Neural progenitor cell (in vitro differentiated cells): ENCODE data around the gene STX16. TPM values are rescaled to one million over a fixed set of nuclear protein-coding genes. Genes with fewer than 3 reads are reported as not detected.

Source experiments
- DNase-seq: peaks from one replicate; pipeline ENCODE4 v3.0.0-alpha.2; 2016; ENCODE audit warnings: low spot score
- H2AFZ ChIP-seq: fragments of 200-600 bp; sonication (generic); replicated peaks from 2 replicates; pipeline ENCODE4 v1.6.1; 2016; ENCODE audit warnings: antibody characterized with exemption
- H3F3A ChIP-seq: fragments of 200-600 bp; sonication (generic); 2 replicates; pipeline ENCODE4 v1.6.1; 2016; ENCODE audit warnings: antibody characterized with exemption, low read depth
- H3K27ac ChIP-seq: fragments of 200-600 bp; sonication (generic); 2 replicates; pipeline ENCODE4 v1.5.1; 2016; ENCODE audit warnings: mild to moderate bottlenecking
- H3K27me3 ChIP-seq: fragments of 200-600 bp; sonication (generic); 2 replicates; pipeline ENCODE4 v1.6.1; 2016; ENCODE audit warnings: mild to moderate bottlenecking, moderate library complexity
- H3K36me3 ChIP-seq: fragments of 200-600 bp; sonication (generic); 2 replicates; pipeline ENCODE4 v1.5.1; 2016
- H3K4me1 ChIP-seq: fragments of 200-600 bp; sonication (generic); 2 replicates; pipeline ENCODE4 v1.6.1; 2016; ENCODE audit warnings: mixed run types
- H3K4me2 ChIP-seq: fragments of 200-600 bp; sonication (generic); 2 replicates; pipeline ENCODE4 v1.6.1; 2016
- H3K4me3 ChIP-seq: fragments of 200-600 bp; sonication (generic); 2 replicates; pipeline ENCODE4 v1.5.1; 2016
- H3K79me2 ChIP-seq: fragments of 200-600 bp; sonication (generic); 2 replicates; pipeline ENCODE4 v1.6.1; 2016; ENCODE audit warnings: low read depth
- H3K9ac ChIP-seq: fragments of 200-600 bp; sonication (generic); 2 replicates; pipeline ENCODE4 v1.6.1; 2016
- H3K9me3 ChIP-seq: fragments of 200-600 bp; sonication (generic); 2 replicates; pipeline ENCODE4 v1.5.1; 2016; ENCODE audit warnings: low read depth
- H4K20me1 ChIP-seq: fragments of 200-600 bp; sonication (generic); 2 replicates; pipeline ENCODE4 v1.6.1; 2016; ENCODE audit warnings: low read depth
- H3K27ac Mint-ChIP-seq: 3 replicates; pipeline ENCODE4 v1.8.0; 2021; ENCODE audit warnings: mixed read lengths
- H3K27me3 Mint-ChIP-seq: 2 replicates; pipeline ENCODE4 v1.8.0; 2022; ENCODE audit warnings: low read depth, mild to moderate bottlenecking, inconsistent platforms, moderate library complexity, mixed read lengths; ENCODE audit not compliant: insufficient read depth
- H3K36me3 Mint-ChIP-seq: 3 replicates; pipeline ENCODE4 v1.8.0; 2021; ENCODE audit warnings: mixed read lengths
- H3K4me1 Mint-ChIP-seq: 3 replicates; pipeline ENCODE4 v1.8.0; 2021; ENCODE audit warnings: mixed read lengths
- H3K4me3 Mint-ChIP-seq: 3 replicates; pipeline ENCODE4 v1.8.0; 2021; ENCODE audit warnings: mild to moderate bottlenecking, moderate library complexity, mixed read lengths
- H3K9me3 Mint-ChIP-seq: 3 replicates; pipeline ENCODE4 v1.8.0; 2020; ENCODE audit warnings: mixed read lengths
- CTCF ChIP-seq: fragments of 200-600 bp; sonication (generic); IDR thresholded peaks from 2 replicates; pipeline ENCODE4 v1.5.1; 2017; ENCODE audit warnings: antibody characterized with exemption, mild to moderate bottlenecking
- EZH2 ChIP-seq: fragments of 200-600 bp; sonication (generic); IDR thresholded peaks from 2 replicates; pipeline ENCODE4 v1.6.1; 2017; ENCODE audit warnings: antibody characterized with exemption, mild to moderate bottlenecking, moderate library complexity
- EZH2phosphoT487 ChIP-seq: fragments of 200-600 bp; sonication (generic); IDR thresholded peaks from 2 replicates; pipeline ENCODE4 v1.6.1; 2017; ENCODE audit warnings: antibody characterized with exemption
- total RNA-seq: library from RNA; depleted of rRNA; stranded (reverse); fragments of >200 nt; gene quantifications from 2 replicates; pipeline ENCODE4 v1.2.3, GENCODE V29; 2015; ENCODE audit warnings: low replicate concordance

The STX16 gene
- total RNA-seq, 1 donor from 2014 or later: 46.6 TPM

- H3K36me3 ChIP-seq: no peaks in the 10 kb centered on the region
- H3K9me3 ChIP-seq: no peaks in the 10 kb centered on the region
- H2AFZ ChIP-seq: no peak overlapping the region
- H3K79me2 ChIP-seq: no peaks in the 10 kb centered on the region
- TF ChIP-seq EZH2 (no peak), CTCF (no peak), EZH2phosphoT487 (no peak)
- H3K4me1 ChIP-seq: no peaks in the 10 kb centered on the region
- H3K4me3 ChIP-seq: no peak overlapping the region
- H3K4me2 ChIP-seq: no peak overlapping the region
- Mint-ChIP-seq H3K27me3 (peaks cover 5% of the 10 kb centered on the region), H3K4me3 (no peak overlapping the region), H3K9me3 (no peaks in the 10 kb centered on the region), H3K27ac (no peak overlapping the region), H3K4me1 (peaks cover 2% of the 10 kb centered on the region), H3K36me3 (no peaks in the 10 kb centered on the region)
- H3K27me3 ChIP-seq: no peaks in the 10 kb centered on the region
- DNase-seq: no peak
- no peak overlapping the region for H3K27ac ChIP-seq
- H4K20me1 ChIP-seq: no peaks in the 10 kb centered on the region
- no peaks in the 10 kb centered on the region for H3F3A ChIP-seq
- no peak overlapping the region for H3K9ac ChIP-seq
Measured at GRCh38 chr20:58610811-58611210, 40.3 kb upstream of the STX16 start.

GRCh38 chr20:58611236-58612030 lies 39.6 kb upstream of the STX16 start:
- no peak overlapping the region for H2AFZ ChIP-seq
- H3K4me3 ChIP-seq: no peak overlapping the region
- no peaks in the 10 kb centered on the region for H4K20me1 ChIP-seq
- Mint-ChIP-seq H3K9me3 (no peaks in the 10 kb centered on the region), H3K27ac (no peak overlapping the region), H3K4me3 (no peak overlapping the region), H3K36me3 (no peaks in the 10 kb centered on the region), H3K4me1 (peaks cover 2% of the 10 kb centered on the region), H3K27me3 (peaks cover 5% of the 10 kb centered on the region)
- H3K9me3 ChIP-seq: no peaks in the 10 kb centered on the region
- no peak overlapping the region for H3K9ac ChIP-seq
- H3K27ac ChIP-seq: no peak overlapping the region
- H3K27me3 ChIP-seq: no peaks in the 10 kb centered on the region
- H3K79me2 ChIP-seq: no peaks in the 10 kb centered on the region
- H3K4me1 ChIP-seq: no peaks in the 10 kb centered on the region
- H3K4me2 ChIP-seq: no peak overlapping the region
- no peak for DNase-seq
- no peaks in the 10 kb centered on the region for H3F3A ChIP-seq
- H3K36me3 ChIP-seq: no peaks in the 10 kb centered on the region
- TF ChIP-seq EZH2phosphoT487 (no peak), EZH2 (no peak)

GRCh38 chr20:58612121-58612691 lies 38.9 kb upstream of the STX16 start:
- Histone ChIP-seq H3K4me3 (no peak overlapping the region), H3K27me3 (no peaks in the 10 kb centered on the region), H3K4me2 (no peak overlapping the region), H3K9me3 (no peaks in the 10 kb centered on the region), H3K4me1 (no peaks in the 10 kb centered on the region), H3K79me2 (no peaks in the 10 kb centered on the region), H4K20me1 (no peaks in the 10 kb centered on the region), H2AFZ (no peak overlapping the region), H3F3A (no peaks in the 10 kb centered on the region), H3K9ac (no peak overlapping the region), H3K36me3 (no peaks in the 10 kb centered on the region), H3K27ac (no peak overlapping the region)
- DNase-seq: no peak
- Mint-ChIP-seq H3K4me3 (no peak overlapping the region), H3K4me1 (peaks cover 2% of the 10 kb centered on the region), H3K36me3 (no peaks in the 10 kb centered on the region), H3K9me3 (peaks cover under 1% of the 10 kb centered on the region), H3K27me3 (peaks cover 5% of the 10 kb centered on the region), H3K27ac (no peak overlapping the region)
- TF ChIP-seq CTCF (no peak), EZH2phosphoT487 (no peak), EZH2 (no peak)
